ENCODE data around the gene LRRC25.

The LRRC25 gene

GRCh38 chr19:18389726-18390064, 7.7 kb downstream of the LRRC25 start:
- DNase-seq (ENCODE audit: low spot score) = no peak
- TF ChIP-seq, protein P1, sequence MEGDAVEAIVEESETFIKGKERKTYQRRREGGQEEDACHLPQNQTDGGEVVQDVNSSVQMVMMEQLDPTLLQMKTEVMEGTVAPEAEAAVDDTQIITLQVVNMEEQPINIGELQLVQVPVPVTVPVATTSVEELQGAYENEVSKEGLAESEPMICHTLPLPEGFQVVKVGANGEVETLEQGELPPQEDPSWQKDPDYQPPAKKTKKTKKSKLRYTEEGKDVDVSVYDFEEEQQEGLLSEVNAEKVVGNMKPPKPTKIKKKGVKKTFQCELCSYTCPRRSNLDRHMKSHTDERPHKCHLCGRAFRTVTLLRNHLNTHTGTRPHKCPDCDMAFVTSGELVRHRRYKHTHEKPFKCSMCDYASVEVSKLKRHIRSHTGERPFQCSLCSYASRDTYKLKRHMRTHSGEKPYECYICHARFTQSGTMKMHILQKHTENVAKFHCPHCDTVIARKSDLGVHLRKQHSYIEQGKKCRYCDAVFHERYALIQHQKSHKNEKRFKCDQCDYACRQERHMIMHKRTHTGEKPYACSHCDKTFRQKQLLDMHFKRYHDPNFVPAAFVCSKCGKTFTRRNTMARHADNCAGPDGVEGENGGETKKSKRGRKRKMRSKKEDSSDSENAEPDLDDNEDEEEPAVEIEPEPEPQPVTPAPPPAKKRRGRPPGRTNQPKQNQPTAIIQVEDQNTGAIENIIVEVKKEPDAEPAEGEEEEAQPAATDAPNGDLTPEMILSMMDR (IDR thresholded peaks at IDR 0.05; ENCODE audit: borderline replicate concordance, control extremely low read depth, extremely low read depth, insufficient read depth, missing control alignments) = no peak
- in situ Hi-C loops (cut with MboI; ENCODE audit: low sequenced_read_pairs, unreplicated experiment) = no loop called here

- in situ Hi-C loops (cut with MboI; ENCODE audit: low sequenced_read_pairs, unreplicated experiment) = no loop called here
- TF ChIP-seq, protein P1 (IDR thresholded peaks at IDR 0.05; ENCODE audit: borderline replicate concordance, control extremely low read depth, extremely low read depth, insufficient read depth, missing control alignments) = no peak
- no peak for DNase-seq (ENCODE audit: low spot score)
These were observed 8.3 kb downstream of the LRRC25 start for GRCh38 chr19:18388960-18389725.

GRCh38 chr19:18388100-18388959, 9.1 kb downstream of the LRRC25 start:
- TF ChIP-seq, protein P1 (IDR thresholded peaks at IDR 0.05; ENCODE audit: borderline replicate concordance, control extremely low read depth, extremely low read depth, insufficient read depth, missing control alignments) = peak; percentile 99
- in situ Hi-C loops (cut with MboI; ENCODE audit: low sequenced_read_pairs, unreplicated experiment) = no loop called here
- peak; percentile 95 for DNase-seq (ENCODE audit: low spot score)

DNA sequence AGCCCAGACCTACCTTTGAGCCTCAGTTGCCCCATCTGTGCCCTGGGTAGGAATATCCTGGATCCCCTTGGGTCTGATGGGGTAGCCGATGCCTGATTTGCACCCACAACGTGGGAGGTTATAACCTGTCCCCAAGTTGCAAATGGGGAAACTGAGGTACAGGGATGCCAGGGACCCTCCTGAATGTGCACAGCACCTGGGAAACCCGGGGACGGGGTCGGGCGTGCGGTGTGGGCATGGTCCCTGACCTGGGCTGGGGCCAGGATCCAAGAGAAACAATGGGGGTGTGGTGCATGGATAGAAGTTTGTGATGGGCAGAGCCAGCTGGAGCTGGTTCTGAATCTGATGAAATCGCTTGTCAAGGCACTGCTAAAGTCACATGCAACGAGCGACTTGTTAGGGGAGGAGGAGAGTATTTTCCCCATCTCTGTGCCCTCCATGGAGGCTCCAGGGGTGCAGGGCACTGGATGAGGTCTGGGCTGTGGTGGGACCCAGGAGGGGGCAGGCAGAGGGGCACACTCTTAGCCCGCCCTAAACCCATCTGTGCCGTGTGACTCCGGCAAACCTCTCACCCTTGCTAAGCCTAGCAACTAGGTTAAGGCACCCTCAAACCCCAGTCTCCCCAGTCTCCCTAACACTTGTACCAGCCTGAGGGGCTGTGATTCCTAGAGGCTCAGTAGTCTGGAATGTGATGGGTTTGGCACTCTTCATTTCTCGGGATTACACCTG, 10.7 kb downstream of the LRRC25 start:
- in situ Hi-C loops (cut with MboI; ENCODE audit: low sequenced_read_pairs, unreplicated experiment) = no loop called here
- TF ChIP-seq, protein P1 (IDR thresholded peaks at IDR 0.05; ENCODE audit: borderline replicate concordance, control extremely low read depth, extremely low read depth, insufficient read depth, missing control alignments) = no peak
- DNase-seq (ENCODE audit: low spot score) = no peak

DNA sequence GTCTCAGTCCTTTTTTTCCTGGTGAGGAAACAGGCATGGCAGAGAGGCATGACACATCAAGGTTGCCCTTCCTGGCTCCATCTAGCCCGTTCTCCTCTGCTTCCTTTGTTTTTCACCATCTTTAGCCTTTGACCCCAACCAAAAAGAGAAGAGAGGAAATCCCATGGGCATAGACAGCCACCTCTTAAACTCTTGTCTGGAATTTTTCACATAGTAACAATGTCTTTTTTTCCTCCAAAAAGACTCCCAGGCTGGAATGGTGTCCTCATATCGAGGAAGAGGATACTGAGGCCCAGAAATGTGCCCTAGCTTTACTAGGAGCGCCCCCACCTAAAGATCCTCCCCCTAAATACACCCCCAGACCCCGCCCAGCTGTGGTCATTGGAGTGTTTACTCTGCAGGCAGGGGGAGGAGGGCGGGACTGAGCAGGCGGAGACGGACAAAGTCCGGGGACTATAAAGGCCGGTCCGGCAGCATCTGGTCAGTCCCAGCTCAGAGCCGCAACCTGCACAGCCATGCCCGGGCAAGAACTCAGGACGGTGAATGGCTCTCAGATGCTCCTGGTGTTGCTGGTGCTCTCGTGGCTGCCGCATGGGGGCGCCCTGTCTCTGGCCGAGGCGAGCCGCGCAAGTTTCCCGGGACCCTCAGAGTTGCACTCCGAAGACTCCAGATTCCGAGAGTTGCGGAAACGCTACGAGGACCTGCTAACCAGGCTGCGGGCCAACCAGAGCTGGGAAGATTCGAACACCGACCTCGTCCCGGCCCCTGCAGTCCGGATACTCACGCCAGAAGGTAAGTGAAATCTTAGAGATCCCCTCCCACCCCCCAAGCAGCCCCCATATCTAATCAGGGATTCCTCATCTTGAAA, 11.5 kb downstream of the LRRC25 start, which contains the start of gene GDF15:
Gene GDF15 (plus strand): TSS at position 484 of the 868 bp plus-strand sequence. CDS start 32 bp downstream, at position 516.
- peak; percentile 76 for DNase-seq (ENCODE audit: low spot score)
- TF ChIP-seq, protein P1 (IDR thresholded peaks at IDR 0.05; ENCODE audit: borderline replicate concordance, control extremely low read depth, extremely low read depth, insufficient read depth, missing control alignments) = peak; percentile 56
- in situ Hi-C loops (cut with MboI; ENCODE audit: low sequenced_read_pairs, unreplicated experiment) = no loop called here
